Measurements from ENCODE around the gene BTBD19.
"Not testable (repeated sequence)": the region's sequence is repeated elsewhere in the genome, so short reads cannot be mapped to it uniquely, and the experiment has no call there.

Gene BTBD19

GRCh38 chr1:44807364-44808062 is 810 bp upstream of the BTBD19 start:
- peak in 2 of 3 experiments; percentile 75 to 80 for DNase-seq (ENCODE audit: low read depth in 2 of 3, low spot score in 2 of 3)

- DNase-seq (ENCODE audit: low read depth in 2 of 3, low spot score in 2 of 3) = peak in 1 of 3 experiments; percentile 72
Observed at GRCh38 chr1:44808938-44809917, 905 bp downstream of the BTBD19 start.

GRCh38 chr1:44810101-44810761 is 1.9 kb downstream of the BTBD19 start:
- no peak for DNase-seq (ENCODE audit: low read depth in 2 of 3, low spot score in 2 of 3)

GRCh38 chr1:44810762-44811105 is 2.4 kb downstream of the BTBD19 start:
- not testable (repeated sequence) for DNase-seq (ENCODE audit: low read depth in 2 of 3, low spot score in 2 of 3)

GRCh38 chr1:44811234-44811633 is 2.9 kb downstream of the BTBD19 start:
- DNase-seq (ENCODE audit: low read depth in 2 of 3, low spot score in 2 of 3) = no peak

GRCh38 chr1:44812822-44813543 is 4.7 kb downstream of the BTBD19 start:
- DNase-seq (ENCODE audit: low read depth in 2 of 3, low spot score in 2 of 3) = no peak

GRCh38 chr1:44815926-44816325 is 7.6 kb downstream of the BTBD19 start:
- DNase-seq (ENCODE audit: low read depth in 2 of 3, low spot score in 2 of 3) = not testable (repeated sequence)

GRCh38 chr1:44817307-44817706 is 9.0 kb downstream of the BTBD19 start:
- DNase-seq (ENCODE audit: low read depth in 2 of 3, low spot score in 2 of 3) = no peak

- no peak for DNase-seq (ENCODE audit: low read depth in 2 of 3, low spot score in 2 of 3)
Observed at GRCh38 chr1:44817771-44818495, 9.6 kb downstream of the BTBD19 start.

GRCh38 chr1:44819196-44819607 is 10.9 kb downstream of the BTBD19 start:
- DNase-seq (ENCODE audit: low read depth in 2 of 3, low spot score in 2 of 3) = no peak

GRCh38 chr1:44819608-44820327 is 11.4 kb downstream of the BTBD19 start:
- DNase-seq (ENCODE audit: low read depth in 2 of 3, low spot score in 2 of 3) = peak; percentile 65 to 85 (median 84)

GRCh38 chr1:44820328-44821239 is 12.3 kb downstream of the BTBD19 start:
- no peak for DNase-seq (ENCODE audit: low read depth in 2 of 3, low spot score in 2 of 3)

- no peak for DNase-seq (ENCODE audit: low read depth in 2 of 3, low spot score in 2 of 3)
Observed at GRCh38 chr1:44821240-44821715, 13.0 kb downstream of the BTBD19 start.

GRCh38 chr1:44822131-44822701 is 13.9 kb downstream of the BTBD19 start:
- no peak for DNase-seq (ENCODE audit: low read depth in 2 of 3, low spot score in 2 of 3)

- no peak for DNase-seq (ENCODE audit: low read depth in 2 of 3, low spot score in 2 of 3)
Observed at GRCh38 chr1:44822981-44823451, 14.7 kb downstream of the BTBD19 start.

- not testable (repeated sequence) for DNase-seq (ENCODE audit: low read depth in 2 of 3, low spot score in 2 of 3)
Observed at GRCh38 chr1:44824392-44824791, 16.1 kb downstream of the BTBD19 start.

- DNase-seq (ENCODE audit: low read depth in 2 of 3, low spot score in 2 of 3) = no peak
Observed at GRCh38 chr1:44826375-44827196, 18.3 kb downstream of the BTBD19 start.

All from activated CD8-positive, alpha-beta memory T cell treated with anti-CD3 and anti-CD28 coated beads for 48 hours (primary cell).